ENCODE measurements around the gene SLC30A2. TPM values are rescaled to one million over a fixed set of nuclear protein-coding genes. Genes with fewer than 3 reads are reported as not detected.

Gene SLC30A2
- total and polyA plus RNA-seq, 9 of the 15 experiments (the other 6 are each of a cell fraction or from before 2014, with no cell fraction given): 0.01 to 0.18 (median 0.06) TPM; not detected in 3

GRCh38 chr1:26078286-26079177 is 32.6 kb upstream of the SLC30A2 start (continued):
- no peak for TF ChIP-seq HMGN3 (IDR thresholded peaks at IDR 0.05; ENCODE audit: borderline replicate concordance, extremely low read depth, insufficient read length, low read depth, low read length)
- no peak for TF ChIP-seq ZNF174 (CRISPR knock-in tag; IDR thresholded peaks at IDR 0.05)
- no peak for TF ChIP-seq ZBTB5 (IDR thresholded peaks at IDR 0.05)
- no peak for TF ChIP-seq NEUROD1 (IDR thresholded peaks at IDR 0.05; ENCODE audit: borderline replicate concordance, low read depth, low read length, partially characterized antibody)
- TF ChIP-seq HDAC2 (IDR thresholded peaks at IDR 0.05): peak; percentile 63; the same call in 1 of the 2 replicates
- TF ChIP-seq, protein P1, sequence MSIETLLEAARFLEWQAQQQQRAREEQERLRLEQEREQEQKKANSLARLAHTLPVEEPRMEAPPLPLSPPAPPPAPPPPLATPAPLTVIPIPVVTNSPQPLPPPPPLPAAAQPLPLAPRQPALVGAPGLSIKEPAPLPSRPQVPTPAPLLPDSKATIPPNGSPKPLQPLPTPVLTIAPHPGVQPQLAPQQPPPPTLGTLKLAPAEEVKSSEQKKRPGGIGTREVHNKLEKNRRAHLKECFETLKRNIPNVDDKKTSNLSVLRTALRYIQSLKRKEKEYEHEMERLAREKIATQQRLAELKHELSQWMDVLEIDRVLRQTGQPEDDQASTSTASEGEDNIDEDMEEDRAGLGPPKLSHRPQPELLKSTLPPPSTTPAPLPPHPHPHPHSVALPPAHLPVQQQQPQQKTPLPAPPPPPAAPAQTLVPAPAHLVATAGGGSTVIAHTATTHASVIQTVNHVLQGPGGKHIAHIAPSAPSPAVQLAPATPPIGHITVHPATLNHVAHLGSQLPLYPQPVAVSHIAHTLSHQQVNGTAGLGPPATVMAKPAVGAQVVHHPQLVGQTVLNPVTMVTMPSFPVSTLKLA (conservative IDR thresholded peaks at IDR 0.05): no peak
- TF ChIP-seq JUNB (CRISPR knock-in tag; conservative IDR thresholded peaks at IDR 0.05): no peak
- TF ChIP-seq ZNF3 (CRISPR knock-in tag; IDR thresholded peaks at IDR 0.05): no peak
- TF ChIP-seq RFX1 (IDR thresholded peaks at IDR 0.05): no peak
- no peak for TF ChIP-seq POLR2G (IDR thresholded peaks at IDR 0.05; ENCODE audit: low read depth, low read length)
- TF ChIP-seq, protein P2, sequence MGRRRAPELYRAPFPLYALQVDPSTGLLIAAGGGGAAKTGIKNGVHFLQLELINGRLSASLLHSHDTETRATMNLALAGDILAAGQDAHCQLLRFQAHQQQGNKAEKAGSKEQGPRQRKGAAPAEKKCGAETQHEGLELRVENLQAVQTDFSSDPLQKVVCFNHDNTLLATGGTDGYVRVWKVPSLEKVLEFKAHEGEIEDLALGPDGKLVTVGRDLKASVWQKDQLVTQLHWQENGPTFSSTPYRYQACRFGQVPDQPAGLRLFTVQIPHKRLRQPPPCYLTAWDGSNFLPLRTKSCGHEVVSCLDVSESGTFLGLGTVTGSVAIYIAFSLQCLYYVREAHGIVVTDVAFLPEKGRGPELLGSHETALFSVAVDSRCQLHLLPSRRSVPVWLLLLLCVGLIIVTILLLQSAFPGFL (CRISPR knock-in tag; IDR thresholded peaks at IDR 0.05): no peak
- no peak for TF ChIP-seq CCAR2 (IDR thresholded peaks at IDR 0.05; ENCODE audit: low read depth, low read length)
- no peak for TF ChIP-seq IFI16 (CRISPR knock-in tag; IDR thresholded peaks at IDR 0.05)
- TF ChIP-seq ZEB2 (IDR thresholded peaks at IDR 0.05): 0 out of 2 replicates have a peak, but pooled peaks have one; percentile 30
- TF ChIP-seq, protein P3, sequence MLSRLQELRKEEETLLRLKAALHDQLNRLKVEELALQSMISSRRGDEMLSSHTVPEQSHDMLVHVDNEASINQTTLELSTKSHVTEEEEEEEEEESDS (CRISPR knock-in tag; IDR thresholded peaks at IDR 0.05): no peak
- TF ChIP-seq, protein P4, sequence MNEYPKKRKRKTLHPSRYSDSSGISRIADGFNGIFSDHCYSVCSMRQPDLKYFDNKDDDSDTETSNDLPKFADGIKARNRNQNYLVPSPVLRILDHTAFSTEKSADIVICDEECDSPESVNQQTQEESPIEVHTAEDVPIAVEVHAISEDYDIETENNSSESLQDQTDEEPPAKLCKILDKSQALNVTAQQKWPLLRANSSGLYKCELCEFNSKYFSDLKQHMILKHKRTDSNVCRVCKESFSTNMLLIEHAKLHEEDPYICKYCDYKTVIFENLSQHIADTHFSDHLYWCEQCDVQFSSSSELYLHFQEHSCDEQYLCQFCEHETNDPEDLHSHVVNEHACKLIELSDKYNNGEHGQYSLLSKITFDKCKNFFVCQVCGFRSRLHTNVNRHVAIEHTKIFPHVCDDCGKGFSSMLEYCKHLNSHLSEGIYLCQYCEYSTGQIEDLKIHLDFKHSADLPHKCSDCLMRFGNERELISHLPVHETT (CRISPR knock-in tag; conservative IDR thresholded peaks at IDR 0.05 in 1 of 2, IDR thresholded peaks at IDR 0.05 in 1 of 2): peak in 1 of 2 experiments; percentile 42; a peak in 1 of 4 replicates
- TF ChIP-seq STAT5A (IDR thresholded peaks at IDR 0.05; ENCODE audit: borderline replicate concordance, low read length): no peak
